A673 (cell line): ENCODE measurements around the gene COQ8A.

Source experiments
- CTCF ChIP-seq: fragments of 300-800, 200-600 bp; sonication (generic); conservative IDR thresholded peaks from 2 replicates; pipeline ENCODE4 v1.5.1; 2017; ENCODE audit warnings: low read depth, mild to moderate bottlenecking, antibody characterized with exemption, low read length, moderate library complexity, mixed read lengths
- EZH2 ChIP-seq: fragments of 200-600 bp; sonication (generic); IDR thresholded peaks from 2 replicates; pipeline ENCODE4 v1.6.1; 2017; ENCODE audit warnings: borderline replicate concordance, low read depth, mild to moderate bottlenecking, mixed read lengths, antibody characterized with exemption, low read length; ENCODE audit not compliant: poor library complexity, severe bottlenecking

DNA sequence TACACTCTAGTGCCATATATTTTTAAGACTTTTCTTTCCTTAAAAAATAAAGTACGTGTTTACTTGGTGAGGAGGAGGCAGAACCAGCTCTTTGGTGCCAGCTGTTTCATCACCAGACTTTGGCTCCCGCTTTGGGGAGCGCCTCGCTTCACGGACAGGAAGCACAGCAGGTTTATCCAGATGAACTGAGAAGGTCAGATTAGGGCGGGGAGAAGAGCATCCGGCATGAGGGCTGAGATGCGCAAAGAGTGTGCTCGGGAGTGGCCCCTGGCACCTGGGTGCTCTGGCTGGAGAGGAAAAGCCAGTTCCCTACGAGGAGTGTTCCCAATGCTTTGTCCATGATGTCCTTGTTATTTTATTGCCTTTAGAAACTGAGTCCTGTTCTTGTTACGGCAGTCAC lies 44.5 kb upstream of the COQ8A start:
- TF ChIP-seq CTCF: no peak
- no peak for TF ChIP-seq EZH2
